ENCODE measurements around the gene MCRS1. TPM values are rescaled to one million over a fixed set of nuclear protein-coding genes. Genes with fewer than 3 reads are reported as not detected.

MCRS1 gene
- total and polyA plus RNA-seq, 10 of the 15 experiments (the other 5 are each of a cell fraction or from before 2014, with no cell fraction given), result 34.3 to 82.8 (median 57.6) TPM

DNA sequence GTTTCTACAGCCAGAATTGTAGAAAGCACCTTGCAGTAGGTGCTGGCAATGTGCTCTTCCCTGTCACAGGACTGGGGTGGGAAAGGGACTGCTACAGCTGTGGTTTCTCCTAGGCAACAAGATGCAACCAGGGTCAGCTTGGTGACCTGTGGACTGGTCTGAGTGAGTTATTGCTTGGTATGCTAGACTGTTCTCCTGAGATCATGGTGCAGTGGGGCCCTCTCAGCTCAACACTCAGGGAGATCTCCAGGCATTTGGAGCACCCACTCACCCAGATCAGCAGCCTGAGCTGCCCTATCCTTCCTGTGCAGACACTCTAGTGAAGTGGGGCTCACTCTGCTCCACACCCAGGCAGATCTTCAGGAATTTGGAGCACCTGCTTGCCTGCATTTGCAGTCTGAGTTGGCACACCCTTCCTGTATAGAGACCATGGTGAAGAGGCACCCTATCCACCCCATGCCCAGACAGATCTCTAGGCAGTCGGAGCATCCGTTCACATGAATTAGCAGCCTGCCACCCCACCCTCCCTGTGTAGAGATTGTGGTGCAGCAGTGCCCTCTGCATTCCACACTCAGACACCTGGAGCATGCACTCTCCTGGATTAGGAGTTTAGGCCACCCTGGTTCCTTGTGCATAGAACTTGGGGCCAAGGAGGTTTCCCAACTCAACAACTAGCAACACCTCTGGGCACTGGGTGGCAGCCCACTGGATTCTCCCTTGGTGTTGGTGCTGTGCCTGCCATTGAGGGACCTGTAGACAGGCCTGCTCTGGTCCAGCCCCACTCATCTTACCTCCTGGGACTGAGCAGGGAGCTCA is 41.3 kb upstream of the MCRS1 start:
- FAIRE-seq (no peak), ATAC-seq (no peak), DNase-seq (ENCODE audit: low read depth, low spot score) (no peak)
- H4K20me1 ChIP-seq (ENCODE audit: control insufficient read depth, insufficient read depth), result no peaks in the 10 kb centered on the region
- H3K79me2 ChIP-seq (ENCODE audit: control insufficient read depth, insufficient read depth, low read length), result no peaks in the 10 kb centered on the region
- WGBS (ENCODE audit: insufficient coverage, insufficient replicate concordance, low lambda C conversion rate, missing lambda C conversion rate), result 100% methylated on average over 2 of the region's 2 CpGs
- H3K36me3 ChIP-seq (ENCODE audit: control insufficient read depth in 2 of 2, insufficient read depth in 2 of 2, low read length in 1 of 2), result no peaks in the 10 kb centered on the region
- intact Hi-C loops (cut with micrococcal nuclease; ENCODE audit: unreplicated experiment), result no loop called here
- H3K9me3 ChIP-seq (replicated peaks; ENCODE audit: control insufficient read depth, insufficient read depth, low read length), result no peaks in the 10 kb centered on the region; the same call in 2 of the 3 replicates
- in situ Hi-C loops (cut with MboI), result no loop called here
- H2AFZ ChIP-seq (ENCODE audit: control insufficient read depth, low read depth, low read length), result no peak overlapping the region
- POLR2A ChIA-PET, result no interaction called here
- H3K4me1 ChIP-seq (ENCODE audit: control insufficient read depth, insufficient read depth, low read length), result no peaks in the 10 kb centered on the region
- no peak overlapping the region for H3K9ac ChIP-seq (ENCODE audit: control insufficient read depth, insufficient read depth, low read length)
- no peak overlapping the region for H3K4me2 ChIP-seq (ENCODE audit: control insufficient read depth, insufficient read depth)
- CTCF ChIA-PET, result no interaction called here
- H3K27ac ChIP-seq (ENCODE audit: control insufficient read depth, insufficient read depth), result no peak overlapping the region
- BruUV-seq (replicated peaks), result no TSS peak
- SMC1A ChIA-PET (ENCODE audit: uncharacterized antibody, unreplicated experiment), result interaction anchor here (1.0 kb wide), 1 partner anchor 55 kb away, joined by 3 read pairs; no protein-coding TSS in a partner anchor
- H3K27me3 ChIP-seq (replicated peaks in 1 of 2; ENCODE audit: control insufficient read depth in 2 of 2, insufficient read depth in 2 of 2, low read length in 1 of 2), result no peaks in the 10 kb centered on the region
- RAD21 ChIA-PET (ENCODE audit: unreplicated experiment), result no interaction called here
- H3K4me3 ChIP-seq, result no peak overlapping the region
- TF ChIP-seq NRF1 (conservative IDR thresholded peaks at IDR 0.05; ENCODE audit: low read depth, low read length) (no peak), MEF2B (IDR thresholded peaks at IDR 0.05; ENCODE audit: partially characterized antibody, poor library complexity, severe bottlenecking) (no peak), GABPA (IDR thresholded peaks at IDR 0.05; ENCODE audit: low read depth) (no peak), MTA2 (IDR thresholded peaks at IDR 0.05; ENCODE audit: low read depth) (no peak), BCL11A (IDR thresholded peaks at IDR 0.05; ENCODE audit: low read depth, low read length) (no peak), ESRRA (IDR thresholded peaks at IDR 0.05; ENCODE audit: low read length) (no peak), TCF12 (IDR thresholded peaks at IDR 0.05; ENCODE audit: low read depth, low read length) (no peak)
- TF ChIP-seq, protein P1, sequence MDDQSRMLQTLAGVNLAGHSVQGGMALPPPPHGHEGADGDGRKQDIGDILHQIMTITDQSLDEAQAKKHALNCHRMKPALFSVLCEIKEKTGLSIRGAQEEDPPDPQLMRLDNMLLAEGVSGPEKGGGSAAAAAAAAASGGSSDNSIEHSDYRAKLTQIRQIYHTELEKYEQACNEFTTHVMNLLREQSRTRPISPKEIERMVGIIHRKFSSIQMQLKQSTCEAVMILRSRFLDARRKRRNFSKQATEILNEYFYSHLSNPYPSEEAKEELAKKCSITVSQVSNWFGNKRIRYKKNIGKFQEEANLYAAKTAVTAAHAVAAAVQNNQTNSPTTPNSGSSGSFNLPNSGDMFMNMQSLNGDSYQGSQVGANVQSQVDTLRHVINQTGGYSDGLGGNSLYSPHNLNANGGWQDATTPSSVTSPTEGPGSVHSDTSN (IDR thresholded peaks at IDR 0.05; ENCODE audit: insufficient replicate concordance, low read depth, low read length), result no peak
- TF ChIP-seq, protein P2, sequence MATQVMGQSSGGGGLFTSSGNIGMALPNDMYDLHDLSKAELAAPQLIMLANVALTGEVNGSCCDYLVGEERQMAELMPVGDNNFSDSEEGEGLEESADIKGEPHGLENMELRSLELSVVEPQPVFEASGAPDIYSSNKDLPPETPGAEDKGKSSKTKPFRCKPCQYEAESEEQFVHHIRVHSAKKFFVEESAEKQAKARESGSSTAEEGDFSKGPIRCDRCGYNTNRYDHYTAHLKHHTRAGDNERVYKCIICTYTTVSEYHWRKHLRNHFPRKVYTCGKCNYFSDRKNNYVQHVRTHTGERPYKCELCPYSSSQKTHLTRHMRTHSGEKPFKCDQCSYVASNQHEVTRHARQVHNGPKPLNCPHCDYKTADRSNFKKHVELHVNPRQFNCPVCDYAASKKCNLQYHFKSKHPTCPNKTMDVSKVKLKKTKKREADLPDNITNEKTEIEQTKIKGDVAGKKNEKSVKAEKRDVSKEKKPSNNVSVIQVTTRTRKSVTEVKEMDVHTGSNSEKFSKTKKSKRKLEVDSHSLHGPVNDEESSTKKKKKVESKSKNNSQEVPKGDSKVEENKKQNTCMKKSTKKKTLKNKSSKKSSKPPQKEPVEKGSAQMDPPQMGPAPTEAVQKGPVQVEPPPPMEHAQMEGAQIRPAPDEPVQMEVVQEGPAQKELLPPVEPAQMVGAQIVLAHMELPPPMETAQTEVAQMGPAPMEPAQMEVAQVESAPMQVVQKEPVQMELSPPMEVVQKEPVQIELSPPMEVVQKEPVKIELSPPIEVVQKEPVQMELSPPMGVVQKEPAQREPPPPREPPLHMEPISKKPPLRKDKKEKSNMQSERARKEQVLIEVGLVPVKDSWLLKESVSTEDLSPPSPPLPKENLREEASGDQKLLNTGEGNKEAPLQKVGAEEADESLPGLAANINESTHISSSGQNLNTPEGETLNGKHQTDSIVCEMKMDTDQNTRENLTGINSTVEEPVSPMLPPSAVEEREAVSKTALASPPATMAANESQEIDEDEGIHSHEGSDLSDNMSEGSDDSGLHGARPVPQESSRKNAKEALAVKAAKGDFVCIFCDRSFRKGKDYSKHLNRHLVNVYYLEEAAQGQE (IDR thresholded peaks at IDR 0.05; ENCODE audit: low read depth, low read length), result no peak
- TF ChIP-seq, protein P3, sequence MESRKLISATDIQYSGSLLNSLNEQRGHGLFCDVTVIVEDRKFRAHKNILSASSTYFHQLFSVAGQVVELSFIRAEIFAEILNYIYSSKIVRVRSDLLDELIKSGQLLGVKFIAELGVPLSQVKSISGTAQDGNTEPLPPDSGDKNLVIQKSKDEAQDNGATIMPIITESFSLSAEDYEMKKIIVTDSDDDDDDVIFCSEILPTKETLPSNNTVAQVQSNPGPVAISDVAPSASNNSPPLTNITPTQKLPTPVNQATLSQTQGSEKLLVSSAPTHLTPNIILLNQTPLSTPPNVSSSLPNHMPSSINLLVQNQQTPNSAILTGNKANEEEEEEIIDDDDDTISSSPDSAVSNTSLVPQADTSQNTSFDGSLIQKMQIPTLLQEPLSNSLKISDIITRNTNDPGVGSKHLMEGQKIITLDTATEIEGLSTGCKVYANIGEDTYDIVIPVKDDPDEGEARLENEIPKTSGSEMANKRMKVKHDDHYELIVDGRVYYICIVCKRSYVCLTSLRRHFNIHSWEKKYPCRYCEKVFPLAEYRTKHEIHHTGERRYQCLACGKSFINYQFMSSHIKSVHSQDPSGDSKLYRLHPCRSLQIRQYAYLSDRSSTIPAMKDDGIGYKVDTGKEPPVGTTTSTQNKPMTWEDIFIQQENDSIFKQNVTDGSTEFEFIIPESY (IDR thresholded peaks at IDR 0.05), result no peak
- TF ChIP-seq, protein P4, sequence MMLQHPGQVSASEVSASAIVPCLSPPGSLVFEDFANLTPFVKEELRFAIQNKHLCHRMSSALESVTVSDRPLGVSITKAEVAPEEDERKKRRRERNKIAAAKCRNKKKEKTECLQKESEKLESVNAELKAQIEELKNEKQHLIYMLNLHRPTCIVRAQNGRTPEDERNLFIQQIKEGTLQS (IDR thresholded peaks at IDR 0.05; ENCODE audit: borderline replicate concordance, extremely low read depth, low read depth, low read length), result no peak
- TF ChIP-seq, protein P5, sequence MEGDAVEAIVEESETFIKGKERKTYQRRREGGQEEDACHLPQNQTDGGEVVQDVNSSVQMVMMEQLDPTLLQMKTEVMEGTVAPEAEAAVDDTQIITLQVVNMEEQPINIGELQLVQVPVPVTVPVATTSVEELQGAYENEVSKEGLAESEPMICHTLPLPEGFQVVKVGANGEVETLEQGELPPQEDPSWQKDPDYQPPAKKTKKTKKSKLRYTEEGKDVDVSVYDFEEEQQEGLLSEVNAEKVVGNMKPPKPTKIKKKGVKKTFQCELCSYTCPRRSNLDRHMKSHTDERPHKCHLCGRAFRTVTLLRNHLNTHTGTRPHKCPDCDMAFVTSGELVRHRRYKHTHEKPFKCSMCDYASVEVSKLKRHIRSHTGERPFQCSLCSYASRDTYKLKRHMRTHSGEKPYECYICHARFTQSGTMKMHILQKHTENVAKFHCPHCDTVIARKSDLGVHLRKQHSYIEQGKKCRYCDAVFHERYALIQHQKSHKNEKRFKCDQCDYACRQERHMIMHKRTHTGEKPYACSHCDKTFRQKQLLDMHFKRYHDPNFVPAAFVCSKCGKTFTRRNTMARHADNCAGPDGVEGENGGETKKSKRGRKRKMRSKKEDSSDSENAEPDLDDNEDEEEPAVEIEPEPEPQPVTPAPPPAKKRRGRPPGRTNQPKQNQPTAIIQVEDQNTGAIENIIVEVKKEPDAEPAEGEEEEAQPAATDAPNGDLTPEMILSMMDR (IDR thresholded peaks at IDR 0.05 in 2 of 3, conservative IDR thresholded peaks at IDR 0.05 in 1 of 3; ENCODE audit: control insufficient read depth in 2 of 3, extremely low read depth in 1 of 3, insufficient read depth in 1 of 3, low read depth in 3 of 3, low read length in 3 of 3), result no peak

All from GM12878 (cell line).